NCI-H146 treated with DMSO at 0.1 percent for 48 hours (cell line): ENCODE measurements around the gene NCSTN.

ENCODE experiments used
- DNase-seq: peaks from one replicate; lab custom pipeline; 2025; ENCODE audit not compliant: unreplicated experiment; lab: John Stamatoyannopoulos, UW

Gene NCSTN

DNA sequence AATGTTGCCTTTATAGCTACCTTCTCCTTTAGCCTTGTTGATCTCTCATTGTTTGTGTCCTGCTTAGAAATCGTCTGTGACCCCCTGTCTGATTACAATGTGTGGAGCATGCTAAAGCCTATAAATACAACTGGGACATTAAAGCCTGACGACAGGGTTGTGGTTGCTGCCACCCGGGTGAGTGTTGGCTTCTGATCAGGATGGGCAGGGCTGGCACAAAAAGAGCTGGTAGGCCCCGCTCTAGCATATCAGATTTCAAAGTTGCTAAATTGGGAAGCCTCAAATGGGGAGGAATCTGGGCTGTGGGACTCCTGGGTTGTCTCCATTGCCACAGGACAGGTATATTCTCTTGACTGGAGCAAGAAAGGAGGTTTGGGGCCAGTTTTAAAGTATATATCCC, 8.4 kb downstream of the NCSTN start:
- DNase-seq = no peak

DNA sequence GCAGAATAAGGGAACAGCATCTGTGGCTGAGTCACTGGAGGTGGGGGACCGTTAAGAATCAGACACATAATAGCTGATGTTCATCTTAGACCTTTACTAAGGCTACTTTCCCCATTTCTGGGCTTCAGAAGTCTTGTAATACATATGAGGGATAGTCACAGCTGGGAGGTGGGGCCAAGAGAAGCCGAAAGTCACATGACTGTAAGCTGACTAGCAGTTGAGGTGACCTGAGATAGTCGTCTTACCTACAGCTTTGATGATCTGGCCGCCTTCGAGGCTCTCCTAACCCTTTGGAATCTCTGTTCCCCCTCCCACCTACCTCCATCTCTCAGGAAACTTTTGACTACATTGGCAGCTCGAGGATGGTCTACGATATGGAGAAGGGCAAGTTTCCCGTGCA, 9.4 kb downstream of the NCSTN start:
- DNase-seq = no peak

DNA sequence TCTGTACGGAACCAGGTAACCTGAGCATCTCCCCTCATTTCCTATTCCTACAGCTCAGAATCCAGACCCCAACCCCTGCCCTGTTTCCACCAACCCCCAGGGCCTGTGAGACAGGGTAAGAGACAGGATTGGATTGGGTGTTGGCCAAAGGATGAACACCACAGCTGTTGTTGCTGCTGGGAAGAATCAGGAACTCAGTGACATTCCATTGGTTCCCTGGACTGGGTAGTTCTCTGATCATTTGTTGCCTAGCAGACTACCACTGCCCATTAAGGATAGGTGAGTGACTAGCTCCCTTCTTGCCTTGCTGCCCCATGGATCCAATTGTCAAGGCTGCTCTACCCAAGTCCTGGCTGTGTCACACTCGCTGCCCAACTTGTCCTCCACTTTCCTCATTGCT, 10.0 kb downstream of the NCSTN start:
- no peak for DNase-seq

DNA sequence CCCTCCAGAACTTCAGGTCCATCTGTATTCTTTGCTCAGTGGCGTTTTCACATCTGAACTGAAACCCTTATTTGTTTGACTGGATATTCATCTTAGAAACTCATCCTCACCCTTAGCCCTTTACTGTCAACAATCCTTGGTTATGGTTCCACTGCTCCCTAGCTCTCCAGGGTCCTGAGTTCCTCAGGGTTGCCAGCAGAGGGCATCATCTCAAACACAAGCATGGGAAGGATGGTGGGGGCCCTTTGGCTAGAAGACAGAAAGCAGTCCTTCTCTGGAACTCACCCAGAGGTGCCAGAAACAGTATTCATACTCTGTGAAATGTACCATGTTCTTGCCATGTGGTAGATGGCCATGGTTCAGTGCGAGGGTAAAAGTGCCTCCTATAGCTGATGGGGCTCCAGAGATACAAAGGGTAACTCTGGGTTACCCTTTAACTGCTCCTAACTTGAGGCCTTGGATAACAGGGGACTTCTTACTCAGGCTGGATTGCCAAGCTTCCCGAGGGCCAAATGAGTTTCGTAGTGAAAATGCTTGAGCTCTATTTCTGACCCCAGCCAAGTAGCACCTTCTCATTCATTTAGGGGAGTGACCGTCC, 11.3 kb downstream of the NCSTN start:
- no peak for DNase-seq

DNA sequence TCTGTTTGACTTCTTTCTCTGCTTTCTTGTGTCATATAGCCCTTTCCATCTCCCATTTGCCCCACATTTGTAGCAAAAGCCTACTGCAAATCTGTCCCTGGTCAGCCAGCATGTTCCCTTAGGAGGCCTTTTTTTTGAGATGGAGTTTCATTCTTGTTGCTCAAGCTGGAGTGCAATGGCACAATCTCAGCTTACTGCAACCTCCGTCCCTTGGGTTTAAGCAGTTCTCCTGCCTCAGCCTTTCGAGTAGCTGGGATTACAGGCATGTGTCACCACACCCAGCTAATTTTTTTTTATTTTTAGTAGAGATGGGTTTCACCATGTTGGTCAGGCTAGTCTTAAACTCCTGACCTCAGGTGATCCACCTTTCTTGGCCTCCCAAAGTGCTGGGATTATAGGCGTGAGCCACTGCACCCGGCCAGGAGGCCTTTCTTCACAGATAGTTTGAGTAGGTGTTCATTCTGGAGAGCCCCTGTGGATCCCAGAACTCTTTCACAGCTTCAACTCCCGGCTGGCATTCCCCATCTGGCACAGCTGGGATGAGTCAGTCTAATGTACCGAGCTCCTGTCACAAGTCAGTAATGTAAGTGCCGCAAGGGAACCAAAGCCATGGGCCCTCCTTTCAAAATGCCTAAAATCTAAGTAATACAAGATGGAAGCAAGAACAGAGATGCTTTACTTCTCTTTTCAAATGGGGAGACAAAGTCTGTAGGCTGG, 14.3 kb downstream of the NCSTN start:
- no peak for DNase-seq

DNA sequence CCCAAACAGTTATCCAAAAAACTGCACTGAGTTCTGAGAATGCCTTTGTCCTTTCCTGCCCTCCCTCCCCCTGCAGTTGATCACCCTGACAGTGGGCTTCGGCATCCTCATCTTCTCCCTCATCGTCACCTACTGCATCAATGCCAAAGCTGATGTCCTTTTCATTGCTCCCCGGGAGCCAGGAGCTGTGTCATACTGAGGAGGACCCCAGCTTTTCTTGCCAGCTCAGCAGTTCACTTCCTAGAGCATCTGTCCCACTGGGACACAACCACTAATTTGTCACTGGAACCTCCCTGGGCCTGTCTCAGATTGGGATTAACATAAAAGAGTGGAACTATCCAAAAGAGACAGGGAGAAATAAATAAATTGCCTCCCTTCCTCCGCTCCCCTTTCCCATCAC, 14.9 kb downstream of the NCSTN start:
- DNase-seq = no peak

DNA sequence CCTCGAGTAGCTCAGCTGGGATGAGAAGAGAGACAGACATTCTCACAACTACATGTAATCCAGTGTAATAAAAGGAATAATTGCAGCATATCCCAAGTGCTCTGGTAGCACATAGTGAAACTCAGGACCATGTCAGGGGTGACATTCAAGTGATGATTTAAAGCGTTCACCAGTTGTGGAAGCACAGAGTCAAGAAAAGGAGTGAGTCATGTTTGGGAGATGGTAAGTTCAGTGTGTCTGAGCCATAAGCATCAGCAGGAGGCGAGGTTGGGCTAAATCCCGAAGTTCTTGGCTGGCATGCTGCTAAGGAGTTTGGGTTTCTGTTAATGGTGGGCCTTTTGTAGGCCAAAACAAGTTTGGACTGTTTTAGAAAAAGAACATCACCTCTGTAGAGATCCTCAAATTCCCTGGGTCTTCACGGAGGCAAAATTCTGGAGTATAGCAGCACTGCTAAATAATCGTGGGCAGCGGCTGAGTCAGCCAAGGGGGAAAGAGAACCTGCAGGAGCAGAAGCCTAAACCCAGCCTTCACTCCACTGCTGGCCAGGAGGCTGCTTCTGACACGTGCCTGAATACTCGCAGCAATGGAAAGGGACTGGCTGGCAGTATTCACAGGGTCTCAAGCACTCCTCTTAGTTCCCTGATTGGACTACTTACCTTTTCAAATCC, 16.5 kb downstream of the NCSTN start:
- DNase-seq = no peak

DNA sequence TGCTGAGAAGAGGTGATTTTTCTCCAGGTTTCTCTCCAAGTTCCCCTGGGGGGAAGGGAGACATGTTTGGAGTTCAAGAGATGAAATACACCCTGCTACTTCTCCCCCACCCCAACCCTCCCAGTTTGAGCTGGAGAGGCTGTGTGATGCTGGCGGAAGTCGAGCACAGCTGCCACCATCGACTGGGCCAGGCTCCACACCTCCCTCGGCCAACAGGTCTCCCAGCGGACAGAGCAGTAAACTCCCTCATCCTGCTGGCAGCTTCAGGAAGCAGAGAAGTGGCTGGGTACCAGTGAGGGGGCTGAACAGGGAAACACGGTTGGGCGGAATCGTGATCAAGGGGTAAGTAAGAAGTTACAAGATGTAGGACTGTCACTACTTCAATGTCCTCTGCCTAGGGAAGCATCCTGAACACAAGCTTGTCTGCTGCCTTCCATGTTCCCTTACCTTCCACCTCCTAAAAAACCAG, 17.1 kb downstream of the NCSTN start:
- DNase-seq = no peak

DNA sequence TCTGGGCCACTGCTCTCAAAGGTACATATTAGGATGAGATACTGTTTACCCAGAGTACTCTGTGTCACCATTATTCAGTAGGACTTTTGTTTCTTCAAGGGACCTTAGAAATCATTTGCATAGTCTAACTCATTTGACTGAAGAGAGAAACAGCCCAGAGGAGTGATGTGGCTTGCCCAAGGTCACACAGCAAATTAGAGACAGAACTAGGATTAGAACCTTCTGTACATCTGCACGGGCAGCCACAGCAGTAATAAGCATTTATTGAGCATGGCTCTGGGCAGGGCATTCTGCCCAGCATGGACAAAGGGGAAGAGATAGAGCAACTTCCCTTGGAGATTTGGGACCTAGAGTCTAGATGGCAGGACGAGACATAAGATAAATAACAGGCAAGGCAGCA, 18.0 kb downstream of the NCSTN start:
- DNase-seq = no peak

DNA sequence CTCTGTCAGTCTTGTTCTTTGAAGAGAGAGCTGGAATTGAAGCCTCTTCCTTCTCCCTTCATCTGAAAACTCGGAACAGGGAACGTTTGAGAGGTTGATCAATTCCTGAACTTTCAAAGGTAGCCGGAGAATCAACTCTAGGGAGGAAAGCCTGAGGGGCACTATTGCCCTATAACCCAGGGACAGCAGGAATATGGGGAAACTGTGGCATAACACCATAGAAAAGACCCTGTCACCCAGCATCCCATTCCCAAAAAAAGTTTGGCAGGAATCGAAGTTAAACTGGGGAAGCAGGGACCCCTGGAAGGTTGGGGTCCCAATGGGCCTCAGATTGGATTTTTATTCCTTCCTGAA, 18.6 kb downstream of the NCSTN start:
- DNase-seq = no peak

DNA sequence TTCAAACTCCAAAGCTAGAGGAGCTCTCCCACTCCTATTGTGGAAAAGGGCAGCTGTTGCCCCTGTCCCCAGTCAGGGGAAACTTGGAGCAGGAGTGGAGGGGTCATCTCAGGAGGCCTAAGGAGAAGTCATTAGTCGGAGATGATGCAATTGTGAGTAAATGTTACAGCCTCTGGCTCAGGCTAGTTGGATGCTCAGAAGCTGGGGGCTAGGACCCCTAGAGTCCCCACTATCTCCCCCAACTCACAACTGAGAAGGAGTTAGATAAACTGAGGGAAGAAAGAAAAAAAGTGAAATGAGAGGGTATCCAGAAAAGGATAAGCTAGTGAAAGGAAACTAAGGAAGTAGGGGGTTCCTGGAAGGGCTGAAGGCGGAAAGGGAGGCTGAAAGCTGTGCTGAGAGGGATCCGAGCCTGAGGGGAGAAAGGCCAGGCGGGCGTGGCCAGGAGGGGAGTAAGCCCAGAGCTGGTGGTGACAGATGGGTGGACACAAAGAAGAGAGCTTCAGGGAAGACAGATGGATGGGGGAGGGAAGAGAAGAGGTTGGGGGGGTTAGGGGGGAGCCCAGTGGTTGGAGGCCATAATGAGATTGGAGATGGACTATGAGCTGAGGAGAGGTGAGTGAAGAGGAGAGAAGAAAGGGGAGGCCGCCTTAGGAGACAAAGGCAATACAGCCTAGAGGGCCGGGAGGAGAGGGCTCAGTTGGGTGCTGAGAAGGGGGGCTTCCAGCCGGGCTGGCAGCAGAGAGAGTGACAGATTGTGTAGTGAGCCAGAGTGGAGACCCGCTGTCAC, 19.2 kb downstream of the NCSTN start:
- no peak for DNase-seq

DNA sequence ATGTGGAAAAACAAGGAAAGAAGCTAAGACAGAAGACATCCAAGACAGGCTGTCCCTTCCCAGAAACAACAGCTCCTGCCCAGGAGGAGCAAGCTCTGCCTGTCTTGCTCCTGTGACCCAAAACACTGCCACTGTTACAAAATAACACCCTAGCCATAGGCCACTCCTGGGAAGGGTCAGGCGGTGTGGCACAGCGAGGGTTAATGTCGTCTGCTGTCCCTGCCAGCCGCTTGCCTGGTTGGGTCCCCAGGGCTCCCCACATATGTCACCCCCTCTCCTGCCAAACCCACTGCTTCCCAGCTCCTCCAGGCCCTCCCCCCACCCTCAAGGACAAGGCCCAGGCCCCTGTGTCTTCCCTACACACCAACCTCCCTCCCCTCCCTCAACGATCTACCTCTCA, 19.8 kb downstream of the NCSTN start:
- no peak for DNase-seq

DNA sequence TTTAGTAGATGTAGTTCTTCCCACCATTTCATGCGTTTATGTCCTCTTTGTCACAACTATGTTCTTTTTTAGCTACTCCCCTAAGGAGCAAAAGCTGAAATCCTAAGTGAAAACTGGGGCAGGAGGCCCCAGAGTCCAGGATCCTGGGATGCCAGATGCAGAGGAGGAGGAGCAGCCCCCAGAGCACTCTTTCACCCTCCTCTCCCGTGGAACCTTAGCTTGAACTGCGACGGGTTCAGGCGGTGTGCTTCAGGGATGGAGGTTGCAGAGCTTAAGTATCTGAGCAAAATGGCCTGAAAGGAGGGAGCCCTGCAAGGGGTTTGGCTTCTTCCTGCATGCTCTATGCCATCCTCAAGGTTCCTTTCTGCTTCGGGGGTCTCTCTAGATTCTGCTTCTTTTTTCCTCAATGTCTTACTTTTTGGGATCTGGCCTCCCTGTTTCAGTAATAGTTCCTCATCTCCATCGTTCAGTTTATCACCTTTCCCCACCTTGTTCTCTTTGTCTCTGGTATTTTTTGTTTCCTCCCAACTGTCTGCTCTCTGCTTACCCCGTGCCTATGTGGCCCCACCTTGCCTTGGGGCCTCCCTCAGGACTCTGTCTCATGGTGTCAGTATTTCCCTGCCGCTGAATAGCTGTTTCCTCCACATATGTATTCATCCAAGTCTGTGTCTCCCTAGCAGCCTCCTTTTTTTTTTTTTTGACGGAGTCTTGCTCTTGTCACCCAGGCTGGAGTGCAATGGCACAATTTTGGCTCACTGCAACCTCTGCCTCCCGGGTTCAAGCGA, 21.0 kb downstream of the NCSTN start:
- DNase-seq = no peak

DNA sequence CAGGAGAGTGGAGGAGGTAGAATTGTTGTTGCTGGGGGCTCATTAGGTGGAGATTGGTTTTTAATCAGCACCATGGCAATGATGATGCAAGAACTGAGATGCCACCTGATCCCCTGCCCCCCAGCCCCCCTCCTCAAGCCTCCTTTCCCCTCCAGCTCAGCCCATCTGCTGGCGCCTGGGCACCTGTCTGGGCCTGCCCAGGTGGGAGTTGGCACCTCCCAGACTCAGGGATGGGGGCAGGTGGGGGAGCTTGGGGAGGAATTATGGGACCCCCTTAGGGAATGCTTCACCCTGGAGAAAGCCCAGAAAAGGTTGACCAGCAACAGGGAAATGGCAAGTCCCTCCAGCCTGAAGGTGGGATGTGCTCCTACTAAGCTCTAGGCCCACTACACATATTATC, 22.1 kb downstream of the NCSTN start:
- DNase-seq = no peak

DNA sequence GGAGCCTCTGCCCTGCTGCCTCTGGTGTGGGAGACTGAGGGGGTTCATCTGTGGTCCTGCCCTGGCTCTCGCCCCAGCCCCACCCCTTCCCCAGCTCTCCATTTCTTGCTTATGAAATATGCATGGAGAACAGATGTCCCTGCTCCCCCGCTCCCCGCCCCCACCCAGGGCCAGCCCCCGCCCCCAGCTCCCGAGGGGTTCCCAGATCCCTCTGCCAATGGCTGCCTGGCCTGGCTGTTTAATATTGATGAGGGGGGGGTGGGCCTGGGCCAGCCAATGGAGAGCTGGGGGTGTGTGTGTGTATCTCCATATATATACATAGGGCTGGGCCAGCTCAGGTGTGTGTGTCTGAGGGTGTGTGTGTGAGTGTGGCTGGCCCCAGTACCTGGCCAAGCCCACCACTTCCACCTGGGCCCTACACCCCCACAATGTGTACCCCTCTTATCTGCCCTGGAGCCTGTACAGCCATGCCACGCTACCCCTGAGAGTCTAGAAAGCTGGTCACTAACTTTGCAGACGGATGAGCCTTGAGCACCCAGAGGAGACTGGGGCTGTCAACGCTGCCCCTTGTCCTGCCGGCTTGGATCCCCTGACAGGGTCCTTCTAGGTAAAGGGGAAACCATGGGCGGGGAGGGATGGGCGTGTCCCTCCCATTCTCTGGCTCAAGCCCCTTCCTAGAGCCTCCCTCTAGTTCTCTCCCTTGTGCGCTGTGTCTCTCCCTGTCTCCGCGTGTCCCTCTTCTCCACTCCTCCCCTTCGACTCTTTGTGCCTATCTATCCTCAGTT, 23.7 kb downstream of the NCSTN start, which contains the start of gene NHLH1:
Gene NHLH1 (plus strand): TSS at position 341 of the 785 bp plus-strand sequence. CDS start 3,661 bp downstream, outside the sequence.
- no peak for DNase-seq

DNA sequence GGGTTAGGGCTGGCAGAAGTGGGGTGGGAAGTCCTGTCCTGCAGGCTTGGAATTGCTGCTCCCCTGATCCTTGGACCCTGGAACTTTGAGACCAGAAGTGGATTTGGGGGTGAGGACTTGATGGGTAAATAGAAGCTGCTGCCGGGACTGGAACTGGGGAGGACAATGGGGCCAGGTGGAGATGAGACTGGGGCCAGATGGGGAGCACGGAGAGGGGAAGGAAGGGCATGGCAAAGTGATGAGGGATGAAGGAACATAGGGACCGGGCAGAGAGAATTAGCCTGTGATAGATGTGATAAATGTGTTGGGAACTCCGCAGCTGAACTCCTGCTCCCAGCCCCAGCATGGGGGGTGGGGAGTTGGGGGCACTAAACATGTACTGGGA, 24.3 kb downstream of the NCSTN start:
- no peak for DNase-seq

DNA sequence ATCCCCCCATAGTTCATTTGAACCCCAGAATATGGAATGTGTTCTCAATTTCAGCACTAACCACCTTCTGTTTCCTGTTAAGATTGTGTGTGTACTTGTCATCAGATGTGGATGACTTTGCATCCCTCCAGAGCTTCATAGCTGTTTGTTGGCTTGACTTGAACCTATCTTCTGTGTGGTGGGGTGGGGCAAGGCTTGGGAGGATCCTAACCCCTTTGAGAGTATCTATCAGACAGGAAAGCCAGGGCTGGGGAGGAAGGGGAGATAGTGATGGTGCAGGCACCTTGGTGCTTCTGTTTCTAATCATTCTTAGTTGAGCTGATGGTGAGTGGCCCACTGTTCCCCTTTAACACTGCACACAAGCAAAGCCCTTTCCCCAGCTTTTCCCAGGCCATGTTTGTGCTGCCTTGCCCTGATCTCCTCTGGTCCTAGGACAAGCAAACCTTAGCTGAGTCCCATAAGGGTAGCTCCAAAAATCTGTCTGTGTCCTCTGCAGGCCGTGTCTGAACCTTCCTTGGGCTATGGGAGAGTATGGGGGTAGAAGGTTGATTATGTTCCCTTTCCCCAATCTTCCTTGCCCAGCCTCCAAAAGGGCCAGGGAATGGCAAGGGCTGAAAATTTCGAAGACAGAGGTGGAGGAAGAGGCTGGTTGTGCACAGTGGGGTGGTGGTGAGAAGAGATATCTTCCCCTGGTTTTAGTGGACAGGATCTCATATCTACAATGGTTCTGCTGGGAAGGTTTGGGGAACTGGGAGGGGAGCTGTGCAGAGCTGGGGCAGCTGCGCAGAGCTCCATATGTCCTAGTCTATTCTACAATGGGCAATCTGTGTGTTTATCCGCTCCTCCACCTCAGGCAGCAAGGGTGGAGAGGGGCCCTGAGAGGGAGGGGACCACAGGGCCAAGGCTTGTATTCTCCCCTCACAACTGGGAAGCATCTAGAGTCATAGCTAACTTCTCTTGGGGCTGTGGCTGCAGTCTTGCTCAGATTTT, 25.0 kb downstream of the NCSTN start:
- no peak for DNase-seq

DNA sequence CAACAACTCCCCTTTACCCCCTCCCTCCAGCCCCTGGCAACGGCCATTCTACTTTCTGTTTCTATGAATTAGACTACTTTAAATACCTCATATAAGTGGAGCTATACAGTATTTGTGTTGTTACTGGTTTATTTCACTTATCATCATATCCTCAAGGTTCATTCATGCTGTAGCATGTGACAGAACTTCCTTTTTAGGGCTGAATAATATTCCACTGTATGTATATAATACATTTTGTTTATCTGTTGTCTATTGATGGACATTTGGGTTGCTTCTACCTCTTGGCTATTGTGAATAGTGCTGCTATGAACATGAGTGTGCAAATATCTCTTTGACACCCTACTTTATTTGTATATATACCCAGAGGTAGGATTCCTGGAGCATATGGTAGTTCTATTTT, 25.9 kb downstream of the NCSTN start:
- no peak for DNase-seq
